Epithelial cell of proximal tubule (primary cell): ENCODE data around the gene KIF5A. TPM values are rescaled to one million over a fixed set of nuclear protein-coding genes. Genes with fewer than 3 reads are reported as not detected.

Experiments used
- DNase-seq: peaks from one replicate; pipeline ENCODE4 v3.0.0-alpha.2; 2011; ENCODE audit warnings: low read depth
- H3K4me3 ChIP-seq: 2 replicates; pipeline ENCODE4 v1.5.1; 2011; ENCODE audit warnings: low read depth, mild to moderate bottlenecking, low read length
- total RNA-seq: library from RNA; depleted of rRNA; stranded (reverse); fragments of >200 nt; gene quantifications from 2 replicates; pipeline ENCODE4 v1.2.3, GENCODE V29; 2015
- TF ChIP-seq, protein P1 (sequence below): conservative IDR thresholded peaks from 2 replicates; pipeline ENCODE4 v1.5.1; 2012; ENCODE audit warnings: low read depth, mild to moderate bottlenecking, low read length

KIF5A gene
- total RNA-seq, 1 donor from 2014 or later: 0.46 TPM

DNA sequence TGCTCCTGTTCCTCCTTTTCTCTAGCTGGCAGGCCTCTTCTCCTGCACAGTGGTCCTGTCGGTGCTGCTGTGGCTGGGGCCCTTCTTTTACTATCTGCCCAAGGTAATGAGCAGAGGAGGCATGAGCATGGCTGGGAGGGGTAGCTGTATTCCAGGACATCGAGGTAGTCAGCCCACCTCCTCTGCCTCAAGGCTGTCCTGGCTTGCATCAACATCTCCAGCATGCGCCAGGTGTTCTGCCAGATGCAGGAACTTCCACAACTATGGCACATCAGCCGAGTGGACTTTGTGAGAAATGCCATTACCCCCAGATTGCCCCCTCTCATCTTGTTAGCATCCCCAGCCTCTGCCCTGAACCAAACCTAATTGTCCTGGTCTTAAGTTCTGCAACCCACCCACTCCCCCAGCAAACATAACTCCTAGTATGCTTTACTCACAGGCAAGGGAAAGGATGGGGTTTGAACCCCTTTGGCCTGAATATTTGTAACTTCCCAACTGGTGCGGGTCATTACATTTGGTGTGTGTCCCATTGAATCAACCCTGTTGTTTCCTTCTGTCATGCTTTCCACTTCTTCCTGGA is 74.1 kb downstream of the KIF5A start:
- TF ChIP-seq, protein P1, sequence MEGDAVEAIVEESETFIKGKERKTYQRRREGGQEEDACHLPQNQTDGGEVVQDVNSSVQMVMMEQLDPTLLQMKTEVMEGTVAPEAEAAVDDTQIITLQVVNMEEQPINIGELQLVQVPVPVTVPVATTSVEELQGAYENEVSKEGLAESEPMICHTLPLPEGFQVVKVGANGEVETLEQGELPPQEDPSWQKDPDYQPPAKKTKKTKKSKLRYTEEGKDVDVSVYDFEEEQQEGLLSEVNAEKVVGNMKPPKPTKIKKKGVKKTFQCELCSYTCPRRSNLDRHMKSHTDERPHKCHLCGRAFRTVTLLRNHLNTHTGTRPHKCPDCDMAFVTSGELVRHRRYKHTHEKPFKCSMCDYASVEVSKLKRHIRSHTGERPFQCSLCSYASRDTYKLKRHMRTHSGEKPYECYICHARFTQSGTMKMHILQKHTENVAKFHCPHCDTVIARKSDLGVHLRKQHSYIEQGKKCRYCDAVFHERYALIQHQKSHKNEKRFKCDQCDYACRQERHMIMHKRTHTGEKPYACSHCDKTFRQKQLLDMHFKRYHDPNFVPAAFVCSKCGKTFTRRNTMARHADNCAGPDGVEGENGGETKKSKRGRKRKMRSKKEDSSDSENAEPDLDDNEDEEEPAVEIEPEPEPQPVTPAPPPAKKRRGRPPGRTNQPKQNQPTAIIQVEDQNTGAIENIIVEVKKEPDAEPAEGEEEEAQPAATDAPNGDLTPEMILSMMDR: no peak
- no peak for DNase-seq
- H3K4me3 ChIP-seq: no peak overlapping the region

DNA sequence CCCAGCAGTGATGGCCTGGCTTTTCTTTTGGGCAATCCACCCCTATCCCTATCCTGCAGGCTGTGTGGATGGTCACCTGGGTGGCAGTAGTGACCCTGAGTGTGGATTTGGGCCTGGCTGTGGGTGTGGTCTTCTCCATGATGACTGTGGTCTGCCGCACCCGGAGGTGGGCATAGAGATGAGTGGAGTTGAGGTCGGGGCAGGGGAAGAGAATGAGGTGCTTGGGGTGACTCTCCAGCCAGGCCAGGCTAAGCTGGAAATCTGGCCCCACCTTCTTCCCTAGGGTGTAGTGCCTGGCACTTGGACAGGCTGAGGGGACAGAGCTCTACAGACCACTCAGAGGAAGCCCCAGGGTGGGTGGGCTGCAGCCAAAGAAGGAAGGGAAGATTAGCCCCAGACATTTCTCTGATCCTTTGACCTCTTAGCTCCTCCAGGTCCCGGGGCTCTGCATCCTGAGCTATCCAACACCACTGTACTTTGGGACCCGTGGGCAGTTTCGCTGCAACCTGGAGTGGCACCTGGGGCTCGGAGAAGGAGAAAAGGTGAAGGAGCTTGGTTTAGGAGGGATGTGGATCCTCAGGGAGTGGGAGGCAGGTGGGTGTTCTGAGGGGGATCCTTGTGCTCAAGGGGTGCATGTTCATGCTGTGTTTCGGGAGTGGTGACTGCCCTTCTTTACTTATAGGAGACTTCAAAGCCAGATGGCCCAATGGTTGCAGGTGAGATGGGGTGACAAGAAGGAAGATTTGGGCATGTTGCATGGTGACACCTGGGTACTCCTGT is 74.8 kb downstream of the KIF5A start:
- H3K4me3 ChIP-seq: no peak overlapping the region
- DNase-seq: no peak
- TF ChIP-seq, protein P1: no peak

DNA sequence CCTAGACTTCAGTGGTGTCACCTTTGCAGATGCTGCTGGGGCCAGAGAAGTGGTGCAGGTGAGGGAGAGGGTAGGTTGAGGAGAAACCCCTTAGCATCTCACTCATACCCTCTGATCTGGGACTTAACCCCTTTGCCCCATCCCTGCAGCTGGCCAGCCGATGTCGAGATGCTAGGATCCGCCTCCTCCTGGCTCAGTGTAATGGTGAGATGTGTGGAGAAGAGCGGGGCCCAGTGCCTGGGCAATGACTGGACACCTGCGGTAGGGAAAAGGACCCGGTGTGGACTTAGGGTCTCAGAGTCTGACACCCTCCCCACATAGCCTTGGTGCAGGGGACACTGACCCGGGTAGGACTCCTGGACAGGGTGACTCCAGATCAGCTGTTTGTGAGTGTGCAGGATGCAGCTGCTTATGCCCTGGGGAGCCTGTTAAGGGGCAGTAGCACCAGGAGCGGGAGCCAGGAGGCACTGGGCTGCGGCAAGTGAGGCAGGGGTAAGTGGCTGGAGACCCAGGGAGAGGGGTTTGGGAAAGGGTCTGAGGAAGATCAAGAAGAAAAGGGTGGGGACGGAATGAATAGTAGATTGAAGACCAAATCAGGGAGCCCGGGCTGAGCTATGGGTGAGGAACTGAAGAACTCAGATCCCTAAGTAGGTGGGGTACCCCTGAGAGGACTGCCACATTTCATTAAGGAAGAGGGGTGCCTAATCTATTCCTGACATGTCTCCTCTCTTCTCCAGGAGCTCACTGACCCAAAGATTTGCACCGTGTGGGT is 75.6 kb downstream of the KIF5A start:
- H3K4me3 ChIP-seq: no peak overlapping the region
- DNase-seq: no peak
- TF ChIP-seq, protein P1: no peak

DNA sequence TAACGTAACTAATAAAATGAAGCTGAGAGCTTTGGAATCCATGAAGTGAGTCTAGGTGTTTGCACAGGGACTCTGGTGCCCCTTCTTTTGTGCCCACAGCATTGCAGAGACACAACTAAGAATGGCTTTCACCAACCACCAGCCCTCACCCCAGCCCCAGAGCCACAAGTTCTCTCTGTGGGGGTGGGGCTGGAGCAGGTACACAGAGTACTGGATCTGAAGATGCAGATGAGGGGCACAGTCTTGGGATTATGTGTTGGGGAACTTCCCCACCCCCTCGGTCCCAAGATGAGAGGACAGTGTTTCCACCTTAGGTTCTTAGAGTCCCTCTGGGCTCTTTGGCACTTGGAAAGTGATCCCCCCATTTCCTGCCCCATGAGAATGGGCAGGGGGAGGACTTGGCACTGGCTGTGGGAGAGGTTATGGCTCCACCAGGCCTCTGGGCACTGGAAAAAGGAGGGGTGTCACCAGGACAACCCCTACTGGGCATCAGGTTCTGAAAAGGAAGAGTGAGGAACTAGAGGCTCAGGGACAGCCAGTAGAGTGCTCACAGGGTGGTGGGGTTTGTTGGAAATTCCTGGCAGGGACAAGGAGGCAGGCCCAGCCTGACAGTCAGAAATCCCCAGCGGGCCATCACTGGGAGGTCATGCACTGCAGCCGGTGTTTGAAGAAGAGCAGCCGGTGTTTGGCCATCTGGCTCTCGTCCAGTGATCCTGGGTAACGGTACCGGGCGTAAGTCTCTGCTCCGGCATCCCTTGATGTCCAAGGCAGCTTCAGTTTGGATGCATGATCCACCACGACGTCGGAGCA is 76.5 kb downstream of the KIF5A start:
- H3K4me3 ChIP-seq: no peak overlapping the region
- TF ChIP-seq, protein P1: no peak
- DNase-seq: no peak

DNA sequence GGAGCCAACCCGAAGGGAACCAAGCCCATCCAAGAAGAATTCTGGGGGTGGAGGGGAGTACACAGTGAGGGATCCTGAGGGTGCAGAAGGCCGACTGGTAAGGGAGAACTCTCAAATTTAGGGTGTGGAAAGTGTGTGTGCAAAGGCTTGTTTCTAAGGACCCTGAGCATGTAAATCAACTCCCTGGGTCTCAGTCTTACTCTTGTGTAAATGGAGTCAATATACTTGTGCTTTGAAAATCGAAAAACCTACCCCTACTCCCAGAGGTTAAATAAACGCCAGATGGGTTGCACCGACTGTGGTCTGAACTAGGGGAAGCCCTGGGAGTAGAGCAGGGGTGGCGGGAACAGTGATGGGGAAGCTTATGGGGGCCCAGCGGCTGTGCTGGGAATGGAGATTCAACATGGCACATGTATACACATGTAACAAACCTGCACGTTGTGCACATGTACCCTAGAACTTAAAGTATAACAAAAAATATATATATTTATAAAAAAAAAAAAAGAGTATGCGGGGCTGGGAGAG is 77.1 kb downstream of the KIF5A start:
- DNase-seq: no peak
- no peak overlapping the region for H3K4me3 ChIP-seq
- TF ChIP-seq, protein P1: no peak

DNA sequence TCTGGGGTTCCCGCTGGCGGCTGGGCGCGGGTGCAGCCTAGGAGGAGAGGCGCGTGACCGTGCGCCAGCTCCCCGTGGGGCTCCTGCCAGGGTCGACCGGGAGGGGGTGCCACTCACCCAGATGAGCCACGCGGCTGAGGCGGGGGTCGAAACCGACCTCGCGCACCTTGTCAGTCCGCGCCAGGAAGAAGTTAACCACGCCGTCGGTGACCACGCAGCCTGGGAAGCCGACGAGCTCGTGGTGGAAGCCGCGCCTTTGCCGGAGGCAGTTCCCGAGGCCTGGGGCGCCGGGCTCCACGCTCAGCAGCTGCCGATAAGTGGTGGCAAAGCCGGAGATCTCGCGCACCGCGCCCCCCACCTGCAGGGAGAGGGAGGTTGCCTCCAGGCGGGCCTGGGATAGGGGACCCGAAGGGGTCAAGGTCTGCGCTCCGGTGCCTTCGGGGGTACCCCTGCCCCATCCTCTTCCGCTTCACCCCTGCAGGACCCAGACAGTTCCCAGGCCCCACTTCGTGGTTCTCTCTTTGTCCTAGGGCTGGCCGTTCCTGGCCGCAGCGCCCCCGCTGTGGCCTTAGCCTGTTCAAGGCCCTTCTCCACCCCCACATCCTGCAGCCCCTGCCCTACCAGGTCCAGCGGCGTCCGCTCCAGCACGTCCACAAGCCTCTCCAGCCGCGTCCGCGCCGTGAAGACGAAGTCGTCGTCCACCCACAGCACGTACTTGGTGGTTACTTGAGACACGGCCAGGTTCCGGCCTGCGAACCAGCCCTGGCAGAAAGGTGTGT is 77.8 kb downstream of the KIF5A start:
- H3K4me3 ChIP-seq: no peak overlapping the region
- no peak for DNase-seq
- TF ChIP-seq, protein P1: no peak
